ENCODE data around the gene DNER.

DNER gene

DNA sequence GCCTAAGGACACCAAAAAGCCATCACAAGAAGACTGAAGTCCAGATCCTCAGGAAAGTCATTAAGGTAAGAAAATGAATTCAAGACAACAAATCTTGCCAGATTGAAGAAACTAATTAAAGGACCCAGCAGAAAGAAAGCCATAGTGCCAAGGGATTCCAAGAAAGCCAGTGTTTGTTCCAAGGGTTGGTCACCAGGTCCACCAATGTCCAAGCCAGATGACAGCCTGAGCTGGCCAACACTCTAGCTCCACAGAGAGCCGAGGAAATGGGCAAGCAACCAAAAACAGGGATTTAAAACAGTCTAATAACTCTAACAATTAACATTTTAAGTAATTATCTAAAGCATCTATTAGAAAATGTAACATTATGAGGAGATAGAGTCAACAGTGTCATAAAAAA lies 49.2 kb downstream of the DNER start:
- H3K4me1 ChIP-seq (ENCODE audit: insufficient read depth, insufficient read length), result no peaks in the 10 kb centered on the region
- H3K9me3 ChIP-seq (ENCODE audit: insufficient read depth, low read length), result no peaks in the 10 kb centered on the region
- TF ChIP-seq SUZ12 (IDR thresholded peaks at IDR 0.05; ENCODE audit: extremely low read depth, insufficient read depth, insufficient read length) (no peak), ZNF274 (IDR thresholded peaks at IDR 0.05; ENCODE audit: low read depth, low read length) (no peak), YY1 (IDR thresholded peaks at IDR 0.05; ENCODE audit: insufficient read depth, insufficient read length) (no peak)
- H3K27me3 ChIP-seq (ENCODE audit: insufficient read depth, insufficient read length), result no peaks in the 10 kb centered on the region
- H3K36me3 ChIP-seq (ENCODE audit: insufficient read depth, insufficient read length, low read length), result no peaks in the 10 kb centered on the region
- no peak for DNase-seq (ENCODE audit: low read depth, low spot score)
- H3K4me3 ChIP-seq (ENCODE audit: insufficient read length, low read depth), result no peak overlapping the region
- H3K9ac ChIP-seq (ENCODE audit: insufficient read length, low read depth), result no peak overlapping the region

GRCh38 chr2:229661478-229661877 lies 52.9 kb downstream of the DNER start:
- H3K27me3 ChIP-seq (ENCODE audit: insufficient read depth, insufficient read length), result no peaks in the 10 kb centered on the region
- H3K9ac ChIP-seq (ENCODE audit: insufficient read length, low read depth), result no peak overlapping the region
- H3K9me3 ChIP-seq (ENCODE audit: insufficient read depth, low read length), result no peaks in the 10 kb centered on the region
- TF ChIP-seq ZNF274 (IDR thresholded peaks at IDR 0.05; ENCODE audit: low read depth, low read length), result no peak
- TF ChIP-seq SUZ12 (IDR thresholded peaks at IDR 0.05; ENCODE audit: extremely low read depth, insufficient read depth, insufficient read length), result no peak
- TF ChIP-seq YY1 (IDR thresholded peaks at IDR 0.05; ENCODE audit: insufficient read depth, insufficient read length), result no peak
- H3K36me3 ChIP-seq (ENCODE audit: insufficient read depth, insufficient read length, low read length), result no peaks in the 10 kb centered on the region
- H3K4me1 ChIP-seq (ENCODE audit: insufficient read depth, insufficient read length), result no peaks in the 10 kb centered on the region
- H3K4me3 ChIP-seq (ENCODE audit: insufficient read length, low read depth), result no peak overlapping the region
- no peak for DNase-seq (ENCODE audit: low read depth, low spot score)

DNA sequence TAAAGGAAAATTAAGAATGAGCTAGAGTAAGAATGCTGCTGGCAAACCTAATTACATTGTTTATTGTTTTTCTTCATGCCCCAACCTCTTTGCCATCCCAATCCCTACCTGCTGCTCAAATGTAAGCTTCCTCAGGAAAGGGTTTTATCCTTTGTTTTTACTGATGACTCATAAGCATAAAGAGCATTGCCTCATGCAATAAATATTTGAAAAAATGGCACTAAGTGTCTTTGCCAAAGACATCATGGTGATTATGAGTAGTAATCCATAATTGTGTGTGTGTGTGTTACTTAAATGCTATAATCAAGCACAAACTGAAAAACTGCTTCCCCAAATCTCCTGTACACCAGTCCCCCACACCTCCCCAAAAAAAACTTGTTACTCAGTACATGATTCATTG lies 53.4 kb downstream of the DNER start:
- Histone ChIP-seq H3K4me1 (ENCODE audit: insufficient read depth, insufficient read length) (no peaks in the 10 kb centered on the region), H3K27me3 (ENCODE audit: insufficient read depth, insufficient read length) (no peaks in the 10 kb centered on the region), H3K9me3 (ENCODE audit: insufficient read depth, low read length) (no peaks in the 10 kb centered on the region), H3K9ac (ENCODE audit: insufficient read length, low read depth) (no peak overlapping the region), H3K36me3 (ENCODE audit: insufficient read depth, insufficient read length, low read length) (no peaks in the 10 kb centered on the region), H3K4me3 (ENCODE audit: insufficient read length, low read depth) (no peak overlapping the region)
- no peak for DNase-seq (ENCODE audit: low read depth, low spot score)
- TF ChIP-seq YY1 (IDR thresholded peaks at IDR 0.05; ENCODE audit: insufficient read depth, insufficient read length) (no peak), SUZ12 (IDR thresholded peaks at IDR 0.05; ENCODE audit: extremely low read depth, insufficient read depth, insufficient read length) (no peak), ZNF274 (IDR thresholded peaks at IDR 0.05; ENCODE audit: low read depth, low read length) (no peak)

DNA sequence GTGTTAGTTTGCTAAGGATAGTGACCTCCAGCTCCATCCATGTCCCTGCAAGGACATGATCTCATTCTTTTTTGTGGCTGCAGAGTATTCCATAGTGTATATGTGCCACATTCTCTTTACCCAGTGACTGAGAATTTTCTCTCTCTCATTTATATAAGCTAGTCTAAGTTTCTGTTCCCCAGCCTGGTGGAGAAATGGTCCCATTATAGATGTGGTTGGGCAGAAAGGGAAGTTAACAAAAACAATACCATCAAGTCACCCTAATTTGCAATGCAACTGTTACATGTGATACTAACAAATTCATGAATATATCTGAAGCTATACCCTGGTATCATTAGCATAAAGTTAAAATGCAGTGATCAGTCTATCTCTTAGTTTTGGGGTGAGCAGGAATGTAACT lies 54.0 kb downstream of the DNER start:
- H3K9ac ChIP-seq (ENCODE audit: insufficient read length, low read depth), result no peak overlapping the region
- no peaks in the 10 kb centered on the region for H3K4me1 ChIP-seq (ENCODE audit: insufficient read depth, insufficient read length)
- DNase-seq (ENCODE audit: low read depth, low spot score), result no peak
- TF ChIP-seq ZNF274 (IDR thresholded peaks at IDR 0.05; ENCODE audit: low read depth, low read length) (no peak), YY1 (IDR thresholded peaks at IDR 0.05; ENCODE audit: insufficient read depth, insufficient read length) (no peak), SUZ12 (IDR thresholded peaks at IDR 0.05; ENCODE audit: extremely low read depth, insufficient read depth, insufficient read length) (no peak)
- no peaks in the 10 kb centered on the region for H3K36me3 ChIP-seq (ENCODE audit: insufficient read depth, insufficient read length, low read length)
- H3K4me3 ChIP-seq (ENCODE audit: insufficient read length, low read depth), result no peak overlapping the region
- H3K9me3 ChIP-seq (ENCODE audit: insufficient read depth, low read length), result no peaks in the 10 kb centered on the region
- no peaks in the 10 kb centered on the region for H3K27me3 ChIP-seq (ENCODE audit: insufficient read depth, insufficient read length)

DNA sequence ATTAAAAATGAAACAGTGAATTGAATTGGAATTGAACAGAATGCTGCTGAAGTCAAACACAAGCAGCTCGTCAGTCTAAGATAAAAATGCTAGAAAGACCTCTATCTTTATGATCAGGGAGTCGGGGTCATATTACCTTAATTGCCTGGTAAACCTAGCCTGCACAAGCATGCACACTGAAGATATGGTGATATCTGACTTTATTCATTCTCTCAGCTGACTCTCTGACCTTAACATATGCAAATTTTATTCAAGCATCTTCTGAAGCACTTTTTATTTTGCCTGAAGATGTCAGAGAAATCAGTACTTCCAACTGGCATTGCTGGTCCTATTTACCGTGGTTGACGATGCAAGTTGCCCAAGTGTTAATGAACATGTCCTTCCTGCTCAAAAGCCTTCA lies 56.4 kb downstream of the DNER start:
- TF ChIP-seq YY1 (IDR thresholded peaks at IDR 0.05; ENCODE audit: insufficient read depth, insufficient read length) (no peak), SUZ12 (IDR thresholded peaks at IDR 0.05; ENCODE audit: extremely low read depth, insufficient read depth, insufficient read length) (no peak), ZNF274 (IDR thresholded peaks at IDR 0.05; ENCODE audit: low read depth, low read length) (no peak)
- no peaks in the 10 kb centered on the region for H3K4me1 ChIP-seq (ENCODE audit: insufficient read depth, insufficient read length)
- H3K27me3 ChIP-seq (ENCODE audit: insufficient read depth, insufficient read length), result no peaks in the 10 kb centered on the region
- no peak overlapping the region for H3K9ac ChIP-seq (ENCODE audit: insufficient read length, low read depth)
- no peak for DNase-seq (ENCODE audit: low read depth, low spot score)
- no peak overlapping the region for H3K4me3 ChIP-seq (ENCODE audit: insufficient read length, low read depth)
- H3K36me3 ChIP-seq (ENCODE audit: insufficient read depth, insufficient read length, low read length), result no peaks in the 10 kb centered on the region
- no peaks in the 10 kb centered on the region for H3K9me3 ChIP-seq (ENCODE audit: insufficient read depth, low read length)

- no peaks in the 10 kb centered on the region for H3K27me3 ChIP-seq (ENCODE audit: insufficient read depth, insufficient read length)
- no peak overlapping the region for H3K4me3 ChIP-seq (ENCODE audit: insufficient read length, low read depth)
- no peak for TF ChIP-seq ZNF274 (IDR thresholded peaks at IDR 0.05; ENCODE audit: low read depth, low read length)
- no peak for TF ChIP-seq SUZ12 (IDR thresholded peaks at IDR 0.05; ENCODE audit: extremely low read depth, insufficient read depth, insufficient read length)
- no peak for TF ChIP-seq YY1 (IDR thresholded peaks at IDR 0.05; ENCODE audit: insufficient read depth, insufficient read length)
- H3K36me3 ChIP-seq (ENCODE audit: insufficient read depth, insufficient read length, low read length), result no peaks in the 10 kb centered on the region
- no peak overlapping the region for H3K9ac ChIP-seq (ENCODE audit: insufficient read length, low read depth)
- no peak for DNase-seq (ENCODE audit: low read depth, low spot score)
- H3K4me1 ChIP-seq (ENCODE audit: insufficient read depth, insufficient read length), result no peaks in the 10 kb centered on the region
- H3K9me3 ChIP-seq (ENCODE audit: insufficient read depth, low read length), result no peaks in the 10 kb centered on the region
These were observed 59.9 kb downstream of the DNER start for GRCh38 chr2:229654437-229654836.

DNA sequence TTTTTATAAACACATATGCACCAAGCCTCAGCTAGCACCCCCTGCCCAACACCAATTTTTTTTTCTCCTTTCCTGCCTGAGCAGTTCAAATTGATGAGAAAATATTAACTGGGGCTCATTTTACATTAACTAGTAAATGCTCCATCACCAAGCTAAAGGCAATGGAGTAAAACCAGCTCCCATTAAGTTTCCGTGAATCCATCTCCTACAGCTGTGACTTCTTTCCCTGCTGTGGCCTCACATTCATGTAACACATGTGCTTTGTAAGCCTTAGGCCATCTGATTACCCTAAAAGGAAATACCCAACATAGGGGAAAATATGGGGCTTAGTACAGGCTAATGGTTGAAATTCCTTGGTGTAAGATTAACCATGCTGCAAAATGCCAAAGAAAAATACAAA lies 60.8 kb downstream of the DNER start:
- no peaks in the 10 kb centered on the region for H3K27me3 ChIP-seq (ENCODE audit: insufficient read depth, insufficient read length)
- H3K36me3 ChIP-seq (ENCODE audit: insufficient read depth, insufficient read length, low read length), result no peaks in the 10 kb centered on the region
- TF ChIP-seq YY1 (IDR thresholded peaks at IDR 0.05; ENCODE audit: insufficient read depth, insufficient read length) (no peak), ZNF274 (IDR thresholded peaks at IDR 0.05; ENCODE audit: low read depth, low read length) (no peak)
- H3K9me3 ChIP-seq (ENCODE audit: insufficient read depth, low read length), result no peaks in the 10 kb centered on the region
- H3K4me1 ChIP-seq (ENCODE audit: insufficient read depth, insufficient read length), result no peaks in the 10 kb centered on the region
- no peak overlapping the region for H3K4me3 ChIP-seq (ENCODE audit: insufficient read length, low read depth)
- no peak for DNase-seq (ENCODE audit: low read depth, low spot score)
- H3K9ac ChIP-seq (ENCODE audit: insufficient read length, low read depth), result no peak overlapping the region

GRCh38 chr2:229652796-229653195 lies 61.6 kb downstream of the DNER start:
- no peaks in the 10 kb centered on the region for H3K4me1 ChIP-seq (ENCODE audit: insufficient read depth, insufficient read length)
- no peaks in the 10 kb centered on the region for H3K27me3 ChIP-seq (ENCODE audit: insufficient read depth, insufficient read length)
- no peaks in the 10 kb centered on the region for H3K9me3 ChIP-seq (ENCODE audit: insufficient read depth, low read length)
- no peak for DNase-seq (ENCODE audit: low read depth, low spot score)
- TF ChIP-seq ZNF274 (IDR thresholded peaks at IDR 0.05; ENCODE audit: low read depth, low read length), result no peak
- no peak for TF ChIP-seq YY1 (IDR thresholded peaks at IDR 0.05; ENCODE audit: insufficient read depth, insufficient read length)
- no peak overlapping the region for H3K9ac ChIP-seq (ENCODE audit: insufficient read length, low read depth)
- no peaks in the 10 kb centered on the region for H3K36me3 ChIP-seq (ENCODE audit: insufficient read depth, insufficient read length, low read length)
- no peak overlapping the region for H3K4me3 ChIP-seq (ENCODE audit: insufficient read length, low read depth)
